ENCODE results near the gene ATXN7L1. TPM values are rescaled to one million over a fixed set of nuclear protein-coding genes. Genes with fewer than 3 reads are reported as not detected.

ATXN7L1 gene
- total RNA-seq, 1 donor from 2014 or later = 20.6 TPM

DNA sequence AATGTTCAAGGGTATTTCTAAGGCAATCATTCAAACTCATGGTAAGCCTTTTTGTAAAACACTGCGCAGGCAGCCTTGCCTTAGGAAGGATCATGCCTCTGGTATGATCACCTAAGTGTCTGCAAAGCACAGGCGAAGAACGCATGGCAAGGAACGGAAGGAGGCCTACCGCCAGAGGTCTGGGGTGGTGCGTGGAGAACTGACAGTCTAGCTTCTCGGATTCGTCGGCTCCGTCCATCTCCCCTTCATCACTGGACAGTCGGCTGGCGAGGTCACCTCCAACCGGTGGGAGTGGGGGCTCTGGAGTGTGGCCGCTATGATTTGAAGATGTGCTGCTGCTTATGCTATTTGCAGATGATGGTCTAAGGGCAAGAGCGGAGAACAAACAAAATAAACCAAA lies 252.5 kb downstream of the ATXN7L1 start:
- no peak overlapping the region for H3K27ac Mint-ChIP-seq (ENCODE audit: unreplicated experiment)
- peaks cover 16% of the 10 kb centered on the region for H3K36me3 Mint-ChIP-seq (ENCODE audit: unreplicated experiment)
- H3K27me3 Mint-ChIP-seq (ENCODE audit: unreplicated experiment) = peaks cover 3% of the 10 kb centered on the region
- peaks cover 5% of the 10 kb centered on the region for H3K4me1 Mint-ChIP-seq (ENCODE audit: low read depth, unreplicated experiment)
- H3K9me3 Mint-ChIP-seq (ENCODE audit: unreplicated experiment) = peaks cover 3% of the 10 kb centered on the region
- H3K4me3 Mint-ChIP-seq (ENCODE audit: unreplicated experiment) = no peak overlapping the region
- TF ChIP-seq, protein P1, sequence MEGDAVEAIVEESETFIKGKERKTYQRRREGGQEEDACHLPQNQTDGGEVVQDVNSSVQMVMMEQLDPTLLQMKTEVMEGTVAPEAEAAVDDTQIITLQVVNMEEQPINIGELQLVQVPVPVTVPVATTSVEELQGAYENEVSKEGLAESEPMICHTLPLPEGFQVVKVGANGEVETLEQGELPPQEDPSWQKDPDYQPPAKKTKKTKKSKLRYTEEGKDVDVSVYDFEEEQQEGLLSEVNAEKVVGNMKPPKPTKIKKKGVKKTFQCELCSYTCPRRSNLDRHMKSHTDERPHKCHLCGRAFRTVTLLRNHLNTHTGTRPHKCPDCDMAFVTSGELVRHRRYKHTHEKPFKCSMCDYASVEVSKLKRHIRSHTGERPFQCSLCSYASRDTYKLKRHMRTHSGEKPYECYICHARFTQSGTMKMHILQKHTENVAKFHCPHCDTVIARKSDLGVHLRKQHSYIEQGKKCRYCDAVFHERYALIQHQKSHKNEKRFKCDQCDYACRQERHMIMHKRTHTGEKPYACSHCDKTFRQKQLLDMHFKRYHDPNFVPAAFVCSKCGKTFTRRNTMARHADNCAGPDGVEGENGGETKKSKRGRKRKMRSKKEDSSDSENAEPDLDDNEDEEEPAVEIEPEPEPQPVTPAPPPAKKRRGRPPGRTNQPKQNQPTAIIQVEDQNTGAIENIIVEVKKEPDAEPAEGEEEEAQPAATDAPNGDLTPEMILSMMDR (IDR thresholded peaks at IDR 0.05; ENCODE audit: partially characterized antibody, unreplicated experiment) = no peak
- DNase-seq = no peak

DNA sequence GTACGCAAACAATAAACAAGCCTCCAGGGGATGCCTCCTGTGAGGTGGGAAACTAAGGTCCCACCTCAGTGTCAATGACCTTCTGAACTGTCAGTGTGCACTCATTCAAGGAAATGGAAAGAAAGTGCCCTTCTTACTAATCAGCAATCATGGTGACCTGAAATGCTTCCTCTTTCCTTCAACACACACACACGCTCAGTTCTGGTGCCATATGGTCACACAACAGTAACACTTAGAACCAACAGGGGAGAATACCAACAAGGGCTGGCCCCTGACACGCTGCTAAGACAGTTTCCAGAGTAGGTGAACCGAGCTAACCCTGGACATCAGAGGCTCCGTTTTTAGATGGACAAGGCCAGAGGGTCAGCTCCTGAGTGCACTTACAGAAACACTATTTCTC lies 253.0 kb downstream of the ATXN7L1 start:
- H3K4me1 Mint-ChIP-seq (ENCODE audit: low read depth, unreplicated experiment) = peaks cover 5% of the 10 kb centered on the region
- peaks cover 3% of the 10 kb centered on the region for H3K9me3 Mint-ChIP-seq (ENCODE audit: unreplicated experiment)
- DNase-seq = no peak

DNA sequence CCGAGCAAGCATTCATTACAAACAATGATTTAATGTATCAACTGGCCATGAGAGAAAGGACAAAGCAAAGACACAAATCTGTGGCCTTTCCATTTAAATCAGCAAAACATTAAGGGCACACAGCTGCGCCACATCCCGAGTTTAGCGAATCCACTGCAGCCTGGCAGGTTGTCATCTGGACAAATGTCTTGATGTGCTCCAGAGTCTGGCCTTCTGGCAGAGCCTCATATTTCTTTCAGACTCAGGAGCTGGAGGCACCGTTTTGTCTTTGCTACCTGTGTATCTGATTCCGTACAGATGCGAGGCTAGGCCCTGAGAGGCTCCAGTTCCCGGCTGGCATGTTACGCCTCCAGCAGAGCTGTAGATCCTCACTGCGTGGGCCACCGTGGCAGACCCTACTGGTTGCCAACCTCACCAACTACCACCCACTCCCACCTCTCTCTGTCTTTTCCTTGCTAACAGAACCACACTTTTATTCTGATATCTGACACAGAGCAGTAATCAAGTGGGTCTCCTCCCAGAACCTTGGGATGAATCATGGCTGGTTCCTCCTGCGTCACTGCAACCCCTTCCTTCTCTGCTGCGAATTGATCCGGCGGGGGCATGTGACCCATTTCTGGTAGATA lies 254.2 kb downstream of the ATXN7L1 start:
- peaks cover 3% of the 10 kb centered on the region for H3K9me3 Mint-ChIP-seq (ENCODE audit: unreplicated experiment)
- H3K27me3 Mint-ChIP-seq (ENCODE audit: unreplicated experiment) = peaks cover 3% of the 10 kb centered on the region
- TF ChIP-seq, protein P1 (IDR thresholded peaks at IDR 0.05; ENCODE audit: partially characterized antibody, unreplicated experiment) = no peak
- no peak overlapping the region for H3K27ac Mint-ChIP-seq (ENCODE audit: unreplicated experiment)
- no peak overlapping the region for H3K4me3 Mint-ChIP-seq (ENCODE audit: unreplicated experiment)
- H3K36me3 Mint-ChIP-seq (ENCODE audit: unreplicated experiment) = peaks cover 16% of the 10 kb centered on the region
- H3K4me1 Mint-ChIP-seq (ENCODE audit: low read depth, unreplicated experiment) = peaks cover 5% of the 10 kb centered on the region
- DNase-seq = no peak

More for the DNA sequence above, 253.0 kb downstream of the ATXN7L1 start:
- TF ChIP-seq, protein P1 (IDR thresholded peaks at IDR 0.05; ENCODE audit: partially characterized antibody, unreplicated experiment) = no peak
- Mint-ChIP-seq H3K27me3 (ENCODE audit: unreplicated experiment) (peaks cover 3% of the 10 kb centered on the region), H3K27ac (ENCODE audit: unreplicated experiment) (no peak overlapping the region), H3K36me3 (ENCODE audit: unreplicated experiment) (peaks cover 16% of the 10 kb centered on the region), H3K4me3 (ENCODE audit: unreplicated experiment) (no peak overlapping the region)

DNA sequence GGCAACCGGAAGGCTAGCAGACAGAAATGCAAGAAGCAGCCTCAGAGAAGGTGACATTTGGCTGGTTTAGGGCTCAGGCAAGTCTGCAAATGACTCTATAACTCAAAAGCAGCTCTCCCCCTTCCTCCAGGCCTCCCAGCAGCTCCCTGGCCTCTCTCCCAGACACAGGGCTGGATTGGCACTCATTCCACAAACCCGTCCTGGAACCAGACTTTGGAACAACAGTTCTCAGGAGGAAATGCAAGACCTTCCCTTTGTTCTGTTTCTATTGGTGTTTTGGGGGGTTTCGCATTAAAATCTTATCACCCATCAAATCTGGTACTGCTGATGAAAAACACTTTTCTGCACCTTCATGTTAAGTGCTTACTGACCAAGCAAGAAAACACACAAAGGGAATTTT lies 254.8 kb downstream of the ATXN7L1 start:
- Mint-ChIP-seq H3K36me3 (ENCODE audit: unreplicated experiment) (peaks cover 13% of the 10 kb centered on the region), H3K9me3 (ENCODE audit: unreplicated experiment) (peaks cover 3% of the 10 kb centered on the region), H3K27ac (ENCODE audit: unreplicated experiment) (no peak overlapping the region), H3K27me3 (ENCODE audit: unreplicated experiment) (peaks cover 3% of the 10 kb centered on the region), H3K4me3 (ENCODE audit: unreplicated experiment) (no peak overlapping the region), H3K4me1 (ENCODE audit: low read depth, unreplicated experiment) (peaks cover 5% of the 10 kb centered on the region)
- DNase-seq = no peak
- TF ChIP-seq, protein P1 (IDR thresholded peaks at IDR 0.05; ENCODE audit: partially characterized antibody, unreplicated experiment) = no peak

GRCh38 chr7:105621176-105621575 lies 255.2 kb downstream of the ATXN7L1 start:
- peaks cover 8% of the 10 kb centered on the region for H3K36me3 Mint-ChIP-seq (ENCODE audit: unreplicated experiment)
- peaks cover 3% of the 10 kb centered on the region for H3K27me3 Mint-ChIP-seq (ENCODE audit: unreplicated experiment)
- peaks cover 5% of the 10 kb centered on the region for H3K4me1 Mint-ChIP-seq (ENCODE audit: low read depth, unreplicated experiment)
- peaks cover 3% of the 10 kb centered on the region for H3K9me3 Mint-ChIP-seq (ENCODE audit: unreplicated experiment)
- H3K4me3 Mint-ChIP-seq (ENCODE audit: unreplicated experiment) = no peak overlapping the region
- TF ChIP-seq, protein P1 (IDR thresholded peaks at IDR 0.05; ENCODE audit: partially characterized antibody, unreplicated experiment) = no peak
- no peak for DNase-seq
- no peak overlapping the region for H3K27ac Mint-ChIP-seq (ENCODE audit: unreplicated experiment)
